GM12873 (cell line): ENCODE results near the gene SRMS.

Experiments used
- CTCF ChIP-seq: IDR thresholded peaks from 2 replicates; pipeline ENCODE4 v1.5.1; 2012; ENCODE audit warnings: low read depth, mild to moderate bottlenecking, moderate library complexity, low read length, control low read depth; ENCODE audit not compliant: insufficient read depth; ENCODE audit errors: missing control alignments

Gene SRMS

GRCh38 chr20:63547725-63548480 is at the start of gene SRMS:
Gene SRMS, minus strand, starts transcription at chr20:63547749. Its CDS starts 286 bp downstream, at chr20:63547463.
- TF ChIP-seq CTCF: no peak

- no peak for TF ChIP-seq CTCF
Observed at GRCh38 chr20:63596423-63596822, 48.9 kb upstream of the SRMS start.

GRCh38 chr20:63595416-63596127 is 48.0 kb upstream of the SRMS start:
- TF ChIP-seq CTCF: no peak

- TF ChIP-seq CTCF: no peak
Observed at GRCh38 chr20:63594043-63594561, 46.6 kb upstream of the SRMS start.

- no peak for TF ChIP-seq CTCF
Observed at GRCh38 chr20:63592661-63593060, 45.1 kb upstream of the SRMS start.

- no peak for TF ChIP-seq CTCF
Observed at GRCh38 chr20:63591786-63592355, 44.3 kb upstream of the SRMS start.

- TF ChIP-seq CTCF: no peak
Observed at GRCh38 chr20:63591147-63591533, 43.6 kb upstream of the SRMS start.
